OCI-LY1 (cell line): ENCODE results near the gene SFMBT2.

Experiments used
- H2AFZ ChIP-seq: fragments of 200-600 bp; sonication (generic), shearing (Covaris generic); 2 replicates; pipeline ENCODE4 v1.6.0; 2014; ENCODE audit warnings: antibody characterized with exemption, mild to moderate bottlenecking, low read length
- H3F3A ChIP-seq: fragments of 200-600 bp; sonication (generic), shearing (Covaris generic); 2 replicates; pipeline ENCODE4 v1.6.0; 2014; ENCODE audit warnings: mild to moderate bottlenecking, antibody characterized with exemption, low read length, moderate library complexity; ENCODE audit not compliant: insufficient read depth
- H3K27ac ChIP-seq: fragments of 200-600 bp; sonication (generic); 2 replicates; pipeline ENCODE4 v1.5.1; 2014; ENCODE audit warnings: low read length, mixed run types, mild to moderate bottlenecking, low read depth; ENCODE audit not compliant: poor library complexity, severe bottlenecking
- H3K27me3 ChIP-seq: fragments of 200-600 bp; sonication (generic); 2 replicates; pipeline ENCODE4 v1.6.0; 2014; ENCODE audit warnings: antibody characterized with exemption, mild to moderate bottlenecking, low read length, moderate library complexity; ENCODE audit not compliant: insufficient read depth
- H3K36me3 ChIP-seq: fragments of 200-600 bp; sonication (generic); 2 replicates; pipeline ENCODE4 v1.6.1; 2014; ENCODE audit warnings: mild to moderate bottlenecking, antibody characterized with exemption, low read length, moderate library complexity, mixed read lengths; ENCODE audit not compliant: insufficient read depth
- H3K4me1 ChIP-seq: fragments of 200-600 bp; sonication (generic); 2 replicates; pipeline ENCODE4 v1.5.1; 2014; ENCODE audit warnings: mild to moderate bottlenecking, low read length, moderate library complexity; ENCODE audit not compliant: insufficient read depth, severe bottlenecking
- H3K4me2 ChIP-seq: fragments of 200-600 bp; sonication (generic), shearing (Covaris generic); 2 replicates; pipeline ENCODE4 v1.6.1; 2014; ENCODE audit warnings: low read length
- H3K4me3 ChIP-seq: fragments of 200-600 bp; sonication (generic); 2 replicates; pipeline ENCODE4 v1.5.1; 2014; ENCODE audit warnings: low read length, low read depth, mild to moderate bottlenecking, mixed read lengths; ENCODE audit not compliant: poor library complexity, severe bottlenecking
- H3K79me2 ChIP-seq: fragments of 200-600 bp; shearing (Covaris generic); 2 replicates; pipeline ENCODE4 v1.6.1; 2016; ENCODE audit warnings: mixed run types, low read length, mixed read lengths; ENCODE audit not compliant: insufficient read depth
- H3K9ac ChIP-seq: fragments of 200-600 bp; sonication (generic), shearing (Covaris generic); 2 replicates; pipeline ENCODE4 v1.6.1; 2014; ENCODE audit warnings: mild to moderate bottlenecking, low read length, mixed read lengths
- H3K9me2 ChIP-seq: fragments of 200-600 bp; sonication (generic), shearing (Covaris generic); 2 replicates; pipeline ENCODE4 v1.6.1; 2014; ENCODE audit warnings: low read depth, mild to moderate bottlenecking, low read length, mixed read lengths
- H3K9me3 ChIP-seq: fragments of 200-600 bp; shearing (Covaris generic); 2 replicates; pipeline ENCODE4 v1.6.1; 2014; ENCODE audit warnings: low read length, mixed read lengths
- H4K20me1 ChIP-seq: fragments of 200-600 bp; sonication (generic), shearing (Covaris generic); 2 replicates; pipeline ENCODE4 v1.6.0; 2016; ENCODE audit warnings: mild to moderate bottlenecking, low read length; ENCODE audit not compliant: insufficient read depth
- CTCF ChIP-seq: fragments of 200-600 bp; sonication (generic), shearing (Covaris generic); IDR thresholded peaks from 2 replicates; pipeline ENCODE4 v1.5.1; 2017; ENCODE audit warnings: mild to moderate bottlenecking, antibody characterized with exemption, low read length, moderate library complexity, mixed read lengths
- EZH2 ChIP-seq: fragments of 200-600 bp; sonication (generic), shearing (Covaris generic); IDR thresholded peaks from 2 replicates; pipeline ENCODE4 v1.8.0; 2017; ENCODE audit warnings: borderline replicate concordance, mixed run types, mild to moderate bottlenecking, antibody characterized with exemption, low read length, moderate library complexity, mixed read lengths

Gene SFMBT2

GRCh38 chr10:7423521-7423920 is 12.7 kb upstream of the SFMBT2 start:
- no peaks in the 10 kb centered on the region for H4K20me1 ChIP-seq
- no peak overlapping the region for H3K4me2 ChIP-seq
- H3K9ac ChIP-seq: no peak overlapping the region

GRCh38 chr10:7421526-7421925 is 10.7 kb upstream of the SFMBT2 start:
- Histone ChIP-seq H3K9me3 (no peaks in the 10 kb centered on the region), H3F3A (no peaks in the 10 kb centered on the region), H3K4me1 (peaks cover 27% of the 10 kb centered on the region), H3K36me3 (no peaks in the 10 kb centered on the region), H3K9me2 (no peaks in the 10 kb centered on the region), H2AFZ (no peak overlapping the region), H4K20me1 (no peaks in the 10 kb centered on the region), H3K27me3 (no peaks in the 10 kb centered on the region), H3K79me2 (no peaks in the 10 kb centered on the region), H3K4me3 (no peak overlapping the region), H3K4me2 (no peak overlapping the region), H3K9ac (no peak overlapping the region), H3K27ac (no peak overlapping the region)
- TF ChIP-seq CTCF (no peak), EZH2 (no peak)

More at GRCh38 chr10:7423521-7423920, 12.7 kb upstream of the SFMBT2 start:
- no peaks in the 10 kb centered on the region for H3K36me3 ChIP-seq
- no peak for TF ChIP-seq EZH2
- no peak for TF ChIP-seq CTCF
- no peak overlapping the region for H2AFZ ChIP-seq
- H3F3A ChIP-seq: no peaks in the 10 kb centered on the region
- no peaks in the 10 kb centered on the region for H3K9me2 ChIP-seq
- H3K27me3 ChIP-seq: no peaks in the 10 kb centered on the region
- H3K27ac ChIP-seq: no peak overlapping the region
- no peak overlapping the region for H3K4me3 ChIP-seq
- peaks cover 30% of the 10 kb centered on the region for H3K4me1 ChIP-seq
- no peaks in the 10 kb centered on the region for H3K9me3 ChIP-seq
- no peaks in the 10 kb centered on the region for H3K79me2 ChIP-seq

- no peaks in the 10 kb centered on the region for H3K9me3 ChIP-seq
- no peak overlapping the region for H2AFZ ChIP-seq
- peaks cover 19% of the 10 kb centered on the region for H3K4me1 ChIP-seq
- no peak overlapping the region for H3K4me2 ChIP-seq
- no peaks in the 10 kb centered on the region for H3F3A ChIP-seq
- H3K27me3 ChIP-seq: no peaks in the 10 kb centered on the region
- H3K9me2 ChIP-seq: no peaks in the 10 kb centered on the region
- TF ChIP-seq CTCF (no peak), EZH2 (no peak)
- no peak overlapping the region for H3K27ac ChIP-seq
- no peak overlapping the region for H3K9ac ChIP-seq
- no peaks in the 10 kb centered on the region for H3K36me3 ChIP-seq
- no peak overlapping the region for H3K4me3 ChIP-seq
- no peaks in the 10 kb centered on the region for H3K79me2 ChIP-seq
- no peaks in the 10 kb centered on the region for H4K20me1 ChIP-seq
These were observed 9.2 kb upstream of the SFMBT2 start for GRCh38 chr10:7419998-7420397.
